H4 (cell line): Measurements from ENCODE around the gene ABI2. TPM values are rescaled to one million over a fixed set of nuclear protein-coding genes. Genes with fewer than 3 reads are reported as not detected.
"Not testable (repeated sequence)": the region's sequence is repeated elsewhere in the genome, so short reads cannot be mapped to it uniquely, and the experiment has no call there.

Experiments
- DNase-seq: peaks from one replicate; pipeline ENCODE4 v3.0.0-alpha.2; 2015; ENCODE audit warnings: low spot score
- total RNA-seq: library from RNA; depleted of rRNA; stranded (reverse); fragments of >200 nt; shearing (Covaris generic); gene quantifications from 2 replicates; pipeline ENCODE4 v1.2.3, GENCODE V29; 2014

ABI2 gene
- total RNA-seq, 1 experiment from 2014 or later = 31.8 TPM

DNA sequence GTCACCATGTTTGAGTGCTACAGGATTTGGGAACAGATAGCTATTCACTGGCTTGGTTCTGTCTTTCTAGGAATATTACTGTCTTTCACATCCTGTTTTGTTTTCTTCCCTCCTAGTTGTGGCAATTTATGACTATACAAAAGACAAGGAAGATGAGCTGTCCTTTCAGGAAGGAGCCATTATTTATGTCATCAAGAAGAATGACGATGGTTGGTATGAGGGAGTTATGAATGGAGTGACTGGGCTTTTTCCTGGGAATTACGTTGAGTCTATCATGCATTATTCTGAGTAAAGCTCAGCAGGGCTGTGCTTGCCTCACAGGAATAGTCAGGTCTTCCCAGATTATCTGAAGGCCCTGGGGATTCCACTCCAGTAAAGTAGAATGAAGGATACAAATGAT lies 98.9 kb downstream of the ABI2 start:
- no peak for DNase-seq

GRCh38 chr2:203429643-203430042 lies 101.4 kb downstream of the ABI2 start:
- not testable (repeated sequence) for DNase-seq

DNA sequence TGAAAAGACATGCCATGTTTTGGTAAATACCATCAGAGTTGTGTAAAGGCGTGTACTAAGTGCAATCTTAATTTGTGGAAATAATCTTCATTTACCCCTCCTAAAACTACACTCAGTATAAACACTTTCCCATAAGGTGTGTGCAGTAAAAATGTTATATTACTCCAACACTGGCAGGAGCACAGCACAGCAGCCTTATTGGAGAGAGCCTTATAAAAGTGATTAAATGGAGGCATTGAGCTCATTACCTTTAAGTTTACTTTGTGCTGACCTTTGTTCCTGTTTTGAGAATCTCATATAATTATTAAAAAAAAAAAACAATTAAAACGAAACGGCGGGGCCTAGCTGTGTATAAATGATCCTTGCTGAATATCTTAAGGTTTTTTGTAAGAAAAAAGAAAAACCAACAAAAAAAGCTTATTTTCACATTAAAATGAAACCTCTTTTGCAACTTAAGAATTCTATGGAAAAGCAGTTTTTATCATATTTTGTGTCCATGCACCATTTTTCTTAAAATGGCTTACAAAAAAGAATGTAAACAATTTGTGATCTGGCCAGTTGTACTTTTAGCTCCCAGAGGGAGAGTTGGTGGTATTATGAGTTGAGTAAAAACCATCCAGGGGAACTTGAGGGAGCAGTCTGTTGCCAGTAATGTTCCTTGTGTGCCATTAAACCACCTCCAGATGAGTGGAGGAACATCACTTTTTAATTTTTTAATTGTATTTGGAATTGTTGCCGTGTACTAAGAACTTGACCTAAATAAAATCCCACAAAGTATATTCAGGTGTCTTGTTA lies 103.4 kb downstream of the ABI2 start:
- DNase-seq = no peak

GRCh38 chr2:203432811-203433210 lies 104.6 kb downstream of the ABI2 start:
- DNase-seq = no peak

GRCh38 chr2:203436496-203436895 lies 108.3 kb downstream of the ABI2 start:
- no peak for DNase-seq

- DNase-seq = no peak
Observed at GRCh38 chr2:203437511-203437910, 109.3 kb downstream of the ABI2 start.

DNA sequence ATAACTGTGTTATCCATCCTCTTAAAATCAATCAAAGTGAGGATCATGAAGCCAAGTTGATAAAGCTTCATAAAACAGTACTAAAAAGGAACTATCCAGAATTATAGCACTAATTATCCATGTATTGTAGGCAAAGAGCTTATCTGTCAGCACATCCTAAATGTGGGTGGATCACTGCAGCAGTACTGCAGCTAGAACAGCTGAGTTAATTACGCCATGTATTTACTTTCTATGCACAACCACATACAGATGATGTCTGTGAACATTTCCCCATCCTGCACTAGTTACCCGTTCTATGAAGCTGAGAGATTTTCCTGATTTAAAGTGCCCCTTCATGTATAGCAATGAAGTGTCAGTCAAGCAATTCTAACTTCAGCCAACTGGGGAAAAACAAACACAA lies 110.3 kb downstream of the ABI2 start:
- no peak for DNase-seq

DNA sequence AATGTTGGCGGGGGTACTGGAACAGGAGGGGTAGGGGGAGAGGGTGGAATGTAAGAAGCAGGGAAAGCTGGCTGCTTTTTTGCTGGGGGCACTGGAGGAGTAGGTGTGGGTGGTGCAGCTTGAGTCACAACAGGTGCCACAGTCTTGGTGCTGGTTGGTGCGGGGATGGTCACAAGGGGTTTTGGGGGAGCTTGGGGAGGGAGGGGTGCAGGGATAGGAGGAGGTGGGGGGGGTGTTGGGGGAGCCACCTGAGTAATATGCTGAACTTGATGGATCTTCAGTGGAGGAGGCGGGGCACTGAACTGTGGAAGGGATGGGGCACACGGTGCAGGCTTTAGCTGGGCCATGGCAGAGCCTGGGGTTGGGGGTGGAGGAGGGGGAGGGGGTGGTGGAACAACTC lies 112.5 kb downstream of the ABI2 start:
- no peak for DNase-seq

GRCh38 chr2:203441463-203441862 lies 113.3 kb downstream of the ABI2 start:
- DNase-seq = no peak

DNA sequence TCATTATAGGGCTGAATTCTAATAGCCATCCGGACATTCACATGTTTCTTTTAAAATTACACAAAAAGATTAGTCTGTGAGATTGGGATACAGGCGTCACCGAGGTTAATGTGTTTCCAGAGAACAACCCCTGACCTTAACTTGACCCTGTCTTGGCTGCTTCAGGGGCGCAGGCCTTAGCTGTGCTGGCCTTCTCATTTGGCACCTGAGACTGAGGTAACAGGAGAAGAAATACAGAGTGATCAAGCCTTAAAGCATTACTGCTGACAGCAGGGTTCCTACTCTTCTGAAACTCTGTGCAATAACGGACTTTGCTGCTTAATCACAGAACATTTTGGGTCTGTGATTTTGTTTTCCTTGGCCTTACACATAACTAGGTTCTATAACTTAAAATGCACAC lies 114.3 kb downstream of the ABI2 start:
- DNase-seq = no peak

- no peak for DNase-seq
Observed at GRCh38 chr2:203444738-203445137, 116.5 kb downstream of the ABI2 start.

GRCh38 chr2:203446071-203446481 lies 117.9 kb downstream of the ABI2 start:
- no peak for DNase-seq

- no peak for DNase-seq
Observed at GRCh38 chr2:203446780-203447179, 118.6 kb downstream of the ABI2 start.

DNA sequence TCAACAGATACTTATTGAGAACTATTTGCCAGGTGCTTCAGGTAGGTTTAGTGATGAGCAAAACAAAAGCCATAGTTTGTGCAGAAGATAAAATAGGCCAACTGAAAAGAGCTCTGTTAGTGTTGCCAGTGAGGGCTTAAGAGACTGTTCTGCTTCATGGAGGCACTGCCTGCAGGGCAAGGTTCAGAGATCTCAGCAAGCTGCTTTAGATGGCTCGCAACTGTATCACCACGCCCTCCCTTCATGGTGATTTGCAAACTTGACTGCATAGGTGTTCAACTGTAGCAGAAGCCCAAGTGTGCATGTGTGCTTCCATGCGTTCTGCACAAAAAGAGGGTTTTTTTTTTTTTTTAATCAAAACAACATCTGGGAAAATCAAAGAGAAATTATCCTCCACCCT lies 122.4 kb downstream of the ABI2 start:
- no peak for DNase-seq

DNA sequence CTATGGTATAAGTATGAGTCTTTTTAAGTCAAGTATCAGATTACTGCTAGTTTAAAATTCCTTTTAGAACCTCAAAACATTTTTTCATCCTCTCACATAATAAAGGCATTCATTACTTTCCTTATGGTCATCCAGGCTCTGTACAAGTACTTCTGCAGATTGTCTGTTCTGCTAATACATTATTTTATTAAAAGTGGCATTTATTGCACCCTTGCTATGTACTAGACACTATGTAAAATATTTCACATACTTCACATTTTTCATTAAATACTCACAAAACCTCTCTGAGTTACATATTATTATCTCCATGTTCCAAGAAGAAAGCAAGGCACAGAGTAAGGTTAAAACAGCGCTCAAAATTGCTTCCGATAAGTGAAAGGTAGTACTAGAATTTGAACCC lies 122.8 kb downstream of the ABI2 start:
- DNase-seq = no peak

GRCh38 chr2:203451689-203452088 lies 123.5 kb downstream of the ABI2 start:
- DNase-seq = no peak

DNA sequence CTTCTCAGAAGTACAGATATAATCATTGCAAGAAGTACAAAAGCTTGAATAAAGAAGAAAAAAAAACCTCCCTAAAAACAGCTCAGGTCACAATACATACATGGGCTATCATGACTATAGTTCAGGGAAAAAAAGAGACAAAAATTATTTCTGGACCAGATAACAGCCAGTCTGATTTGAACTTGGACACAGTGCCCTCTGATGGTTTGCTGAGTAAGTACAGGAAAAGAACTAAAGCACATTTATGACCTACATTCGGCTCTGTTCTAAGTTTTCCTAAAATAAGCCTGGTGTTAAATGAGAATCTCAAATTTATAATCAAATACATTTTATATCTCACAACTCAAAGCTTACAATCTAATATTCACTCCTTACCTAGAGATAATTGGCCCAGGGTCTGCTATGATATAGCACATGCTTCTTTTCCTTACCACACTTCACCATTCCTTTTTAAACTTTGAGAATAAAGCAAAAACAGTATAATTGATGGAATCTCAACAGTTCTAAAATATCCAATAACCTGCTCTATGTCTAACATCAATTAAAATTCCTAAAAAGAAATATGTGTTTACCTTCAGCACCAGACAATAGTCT lies 125.8 kb downstream of the ABI2 start:
- DNase-seq = peak; percentile 39

DNA sequence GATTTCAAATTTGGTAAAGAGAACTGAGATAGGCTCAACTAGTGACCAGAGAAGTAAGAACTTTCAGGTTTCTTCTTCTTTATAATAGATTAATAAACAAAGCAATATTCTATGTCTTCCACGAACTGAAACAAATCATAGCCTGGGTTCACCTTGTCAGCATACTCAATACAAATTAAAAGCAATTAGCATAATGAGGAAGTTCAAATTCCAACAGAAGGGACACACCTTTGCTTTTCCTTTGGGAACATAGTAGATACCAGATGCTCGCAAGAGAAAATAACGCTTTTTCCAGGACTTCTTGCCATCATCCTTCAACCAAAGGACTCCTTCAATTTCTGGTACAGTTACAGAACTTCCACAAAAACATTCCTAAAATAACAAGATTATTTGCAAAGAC lies 127.0 kb downstream of the ABI2 start:
- no peak for DNase-seq

- no peak for DNase-seq
Observed at GRCh38 chr2:203461746-203462145, 133.6 kb downstream of the ABI2 start.

GRCh38 chr2:203462308-203462707 lies 134.1 kb downstream of the ABI2 start:
- DNase-seq = no peak

- no peak for DNase-seq
Observed at GRCh38 chr2:203463266-203463678, 135.1 kb downstream of the ABI2 start.

- DNase-seq = no peak
Observed at GRCh38 chr2:203469546-203469945, 141.4 kb downstream of the ABI2 start.

DNA sequence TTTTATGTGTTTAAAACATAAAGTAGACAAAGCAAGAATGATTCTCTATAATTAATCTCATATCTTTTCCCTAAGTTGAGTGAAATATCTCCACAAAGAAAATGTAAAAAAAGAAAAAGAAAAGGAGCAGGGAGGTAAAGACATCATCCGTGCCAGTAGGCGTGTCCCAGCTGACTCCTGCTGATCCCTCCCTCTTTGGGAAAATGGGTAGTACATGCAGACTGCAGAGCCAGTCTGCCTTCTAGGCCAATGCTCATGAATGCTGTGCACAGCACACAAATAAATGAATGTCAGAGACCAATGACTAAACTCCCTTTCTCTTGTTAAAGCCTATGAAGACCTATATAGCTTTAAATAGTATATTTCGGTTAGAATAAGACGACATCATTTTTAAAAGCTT lies 142.2 kb downstream of the ABI2 start:
- DNase-seq = no peak

DNA sequence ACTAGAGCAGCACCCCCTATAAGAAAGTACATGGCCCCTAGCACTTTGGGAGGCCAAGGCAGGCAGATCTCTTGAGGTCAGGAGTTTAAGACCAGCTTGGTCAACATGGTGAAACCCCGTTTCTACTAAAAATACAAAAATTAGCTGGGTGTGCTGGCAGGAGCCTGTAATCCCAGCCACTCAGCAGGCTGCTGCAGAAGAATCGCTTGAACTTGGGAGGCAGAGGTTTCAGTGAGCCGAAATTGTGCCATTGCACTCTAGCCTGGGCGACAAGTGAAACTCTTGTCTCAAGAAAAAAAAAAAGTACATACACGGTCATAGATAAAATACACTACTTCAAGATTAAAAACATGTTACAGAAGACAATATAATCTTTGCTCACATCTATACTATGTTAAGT lies 143.1 kb downstream of the ABI2 start:
- DNase-seq = no peak
